IgD-negative memory B cell (primary cell): ENCODE measurements around the gene CCSER1. TPM values are rescaled to one million over a fixed set of nuclear protein-coding genes. Genes with fewer than 3 reads are reported as not detected.
"Not testable (repeated sequence)": the region's sequence is repeated elsewhere in the genome, so short reads cannot be mapped to it uniquely, and the experiment has no call there.

Source experiments
- H3K27ac Mint-ChIP-seq, 3 donors: one replicate each; pipeline ENCODE4 v1.8.0; 2020 to 2022; ENCODE audit warnings: mild to moderate bottlenecking in 3 of 3, mixed read lengths in 3 of 3, moderate library complexity in 1 of 3
- H3K27me3 Mint-ChIP-seq: one replicate; pipeline ENCODE4 v1.8.0; 2021; ENCODE audit warnings: mixed read lengths
- H3K36me3 Mint-ChIP-seq: one replicate; pipeline ENCODE4 v1.8.0; 2020; ENCODE audit warnings: mild to moderate bottlenecking, mixed read lengths
- H3K4me1 Mint-ChIP-seq, 3 donors: one replicate each; pipeline ENCODE4 v1.8.0; 2020 to 2022; ENCODE audit warnings: mixed read lengths in 3 of 3, mild to moderate bottlenecking in 1 of 3
- H3K4me3 Mint-ChIP-seq, 4 donors: one replicate each; pipeline ENCODE4 v1.8.0; 2020 to 2022; ENCODE audit warnings: mild to moderate bottlenecking in 4 of 4, mixed read lengths in 4 of 4, moderate library complexity in 3 of 4
- H3K9me3 Mint-ChIP-seq, 3 donors: one replicate each; pipeline ENCODE4 v1.8.0; 2020 to 2021; ENCODE audit warnings: mixed read lengths in 3 of 3, mild to moderate bottlenecking in 1 of 3
- polyA plus RNA-seq: library from polyadenylated mRNA; unstranded; fragments of 300-500 nt; fragmentation: Illumina TruSeq; gene quantifications from one replicate; pipeline ENCODE4 v1.2.3, GENCODE V29; 2021

The CCSER1 gene
- polyA plus RNA-seq, 1 donor from 2014 or later: 4.7 TPM

DNA sequence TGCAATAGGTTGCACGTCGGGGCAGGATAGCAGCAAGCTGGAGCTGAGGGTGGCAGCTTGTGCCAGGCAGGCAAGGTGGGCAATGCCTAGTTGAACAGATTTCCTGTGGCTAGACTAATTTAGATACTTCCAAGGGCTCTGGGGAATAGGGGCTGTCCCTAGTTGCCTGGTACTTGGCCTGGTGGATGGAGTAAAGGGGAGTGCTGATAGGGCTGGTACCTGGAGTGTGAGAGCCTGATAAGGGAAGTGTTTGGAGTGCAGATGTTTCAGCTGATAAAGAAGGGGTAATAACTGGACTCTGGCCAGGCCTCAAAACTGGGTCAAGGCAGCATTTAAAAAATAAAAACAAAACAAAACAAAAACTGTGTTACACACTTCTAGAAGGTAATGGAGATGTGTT lies 665.5 kb downstream of the CCSER1 start:
- Mint-ChIP-seq H3K27ac (no peak overlapping the region), H3K4me1 (peaks cover 0 to 5% (median 1%) of the 10 kb centered on the region in 3 donors), H3K36me3 (peaks cover 1% of the 10 kb centered on the region), H3K27me3 (no peaks in the 10 kb centered on the region), H3K4me3 (no peak overlapping the region), H3K9me3 (peaks cover 3 to 31% (median 6%) of the 10 kb centered on the region in 3 donors)

DNA sequence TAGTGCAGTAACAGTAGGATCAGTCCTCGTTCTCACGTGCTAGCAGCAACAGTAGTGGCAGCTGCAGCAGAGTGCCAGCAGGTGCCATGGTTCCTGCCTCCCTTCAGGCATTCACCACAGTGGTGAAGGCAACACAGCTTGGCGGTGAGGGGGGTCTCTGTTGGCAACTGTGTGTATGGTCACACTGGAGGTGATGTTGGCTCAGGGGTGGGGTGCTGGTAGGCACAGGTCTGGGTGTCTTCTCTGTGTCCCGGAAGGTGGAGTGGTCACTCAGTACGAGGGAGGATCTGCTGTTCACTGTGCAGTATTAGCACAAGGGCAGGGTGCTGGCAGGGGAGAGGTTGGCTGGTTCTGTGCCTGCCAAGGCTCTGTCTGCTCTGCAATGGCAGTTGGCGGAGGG lies 671.8 kb downstream of the CCSER1 start:
- peaks cover 5 to 27% (median 6%) of the 10 kb centered on the region in 3 donors for H3K9me3 Mint-ChIP-seq
- H3K4me1 Mint-ChIP-seq: peaks cover 0 to 4% (median 1%) of the 10 kb centered on the region in 3 donors
- no peaks in the 10 kb centered on the region for H3K27me3 Mint-ChIP-seq
- peaks cover 4% of the 10 kb centered on the region for H3K36me3 Mint-ChIP-seq
- H3K4me3 Mint-ChIP-seq: no peak overlapping the region
- no peak overlapping the region for H3K27ac Mint-ChIP-seq

DNA sequence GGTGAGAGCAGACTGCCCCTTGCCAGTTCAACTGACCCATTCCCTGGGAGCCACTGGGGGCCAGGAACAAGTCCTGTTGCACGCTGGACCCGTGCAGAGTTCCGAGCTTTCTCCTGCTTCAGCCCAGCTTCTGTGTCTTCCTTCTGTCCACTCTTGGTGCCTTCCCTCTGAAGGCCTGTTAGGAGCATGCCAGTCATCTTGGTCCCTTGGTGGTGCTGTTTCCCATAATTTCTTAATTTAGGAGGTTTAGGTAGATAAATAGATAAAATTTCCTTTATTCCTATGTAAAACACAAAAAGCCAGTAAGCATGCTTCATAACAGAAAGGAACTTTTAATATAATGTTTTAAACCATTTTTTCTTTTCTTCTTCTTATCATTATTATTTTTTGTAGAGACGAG lies 672.7 kb downstream of the CCSER1 start:
- peaks cover 0 to 1% (median 0%) of the 10 kb centered on the region in 3 donors for H3K4me1 Mint-ChIP-seq
- no peaks in the 10 kb centered on the region for H3K27me3 Mint-ChIP-seq
- H3K9me3 Mint-ChIP-seq: peaks cover 5 to 25% (median 6%) of the 10 kb centered on the region in 3 donors
- H3K36me3 Mint-ChIP-seq: peaks cover 4% of the 10 kb centered on the region
- no peak overlapping the region for H3K27ac Mint-ChIP-seq
- H3K4me3 Mint-ChIP-seq: no peak overlapping the region

DNA sequence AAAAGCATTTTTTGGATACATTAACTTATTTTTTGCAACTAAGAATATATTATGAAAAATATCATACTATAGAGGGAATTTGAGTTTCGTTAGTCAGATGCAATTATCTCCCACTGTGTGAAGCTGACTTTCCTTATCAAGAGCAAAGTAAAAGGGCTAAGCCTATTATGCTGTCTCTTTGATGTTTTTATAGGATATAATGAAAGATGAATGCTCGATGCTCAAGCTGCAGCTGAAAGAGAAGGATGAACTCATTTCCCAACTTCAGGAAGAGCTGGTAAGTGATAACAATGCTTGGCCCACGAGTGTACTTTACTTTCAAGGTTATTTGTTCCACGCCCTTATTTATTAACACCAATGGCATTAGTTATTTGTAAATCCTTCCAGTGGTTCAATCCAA lies 688.4 kb downstream of the CCSER1 start:
- H3K27ac Mint-ChIP-seq: peak overlapping the region in 1 of 3 donors; percentile 67
- H3K27me3 Mint-ChIP-seq: no peaks in the 10 kb centered on the region
- no peak overlapping the region for H3K4me3 Mint-ChIP-seq
- H3K9me3 Mint-ChIP-seq: peaks cover 0 to 28% (median 9%) of the 10 kb centered on the region in 3 donors
- H3K36me3 Mint-ChIP-seq: peaks cover 2% of the 10 kb centered on the region
- peaks cover 0 to 1% (median 0%) of the 10 kb centered on the region in 3 donors for H3K4me1 Mint-ChIP-seq

DNA sequence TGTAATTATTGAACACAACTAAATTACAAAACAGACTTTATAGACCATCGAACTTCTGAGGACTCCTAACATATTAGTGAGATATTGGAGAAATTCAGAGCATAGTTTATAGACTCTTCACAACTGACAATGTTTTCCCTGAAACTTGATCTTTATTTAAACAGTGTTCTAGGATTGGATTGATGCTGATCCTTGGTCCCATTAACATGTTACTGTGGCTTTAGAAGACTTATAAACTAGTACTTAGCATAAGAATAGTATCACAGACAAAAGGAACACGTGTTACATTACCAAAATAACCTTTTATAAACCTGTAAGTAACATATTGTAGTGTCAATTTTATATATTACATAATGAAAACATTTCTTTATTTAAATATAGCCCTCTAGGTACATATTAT lies 689.6 kb downstream of the CCSER1 start:
- H3K27ac Mint-ChIP-seq: no peak overlapping the region
- no peak overlapping the region for H3K4me3 Mint-ChIP-seq
- H3K27me3 Mint-ChIP-seq: no peaks in the 10 kb centered on the region
- peaks cover 0 to 21% (median 4%) of the 10 kb centered on the region in 3 donors for H3K9me3 Mint-ChIP-seq
- H3K4me1 Mint-ChIP-seq: peaks cover 0 to 1% (median 0%) of the 10 kb centered on the region in 3 donors
- peaks cover 2% of the 10 kb centered on the region for H3K36me3 Mint-ChIP-seq

DNA sequence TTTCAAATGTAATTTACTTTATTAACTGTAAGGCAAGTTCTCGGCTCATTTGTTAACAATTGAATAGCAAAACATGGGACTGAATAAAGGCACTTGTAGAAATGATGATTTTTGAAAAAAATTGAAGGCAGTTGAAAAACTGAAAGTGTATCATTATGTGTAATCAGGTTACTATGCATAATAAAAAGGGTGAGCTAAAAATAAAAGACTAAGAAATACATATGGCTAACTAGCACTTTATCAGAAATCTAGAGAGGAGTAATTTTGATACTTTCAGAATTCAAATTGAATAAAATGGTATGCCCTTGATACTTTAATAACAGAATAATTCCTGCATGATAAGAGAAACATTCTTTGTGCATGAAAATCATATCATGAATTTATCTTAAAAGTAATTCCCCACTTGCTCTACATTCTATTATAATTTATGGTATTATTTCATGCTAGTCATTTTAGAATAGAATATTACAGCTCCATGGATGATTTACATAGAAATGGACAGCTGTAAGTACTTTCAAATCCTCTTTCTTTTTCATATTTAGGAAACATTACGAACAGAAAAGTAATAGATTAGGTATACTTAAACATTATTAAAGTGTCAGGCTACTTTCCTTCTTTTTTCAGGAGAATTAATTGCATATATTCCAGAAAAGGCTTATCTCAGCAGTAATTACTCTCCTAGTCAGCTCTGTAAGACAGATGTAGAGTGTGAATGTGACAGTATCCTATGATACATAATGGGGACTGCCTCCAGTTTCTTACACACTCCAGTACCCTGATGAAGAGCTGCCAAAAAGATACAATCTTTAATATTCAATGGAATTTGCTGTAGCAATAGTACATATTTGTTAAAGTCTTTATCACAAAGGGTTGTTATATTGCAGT lies 697.3 kb downstream of the CCSER1 start:
- no peak overlapping the region for H3K27ac Mint-ChIP-seq
- no peak overlapping the region for H3K4me3 Mint-ChIP-seq
- no peaks in the 10 kb centered on the region for H3K27me3 Mint-ChIP-seq

DNA sequence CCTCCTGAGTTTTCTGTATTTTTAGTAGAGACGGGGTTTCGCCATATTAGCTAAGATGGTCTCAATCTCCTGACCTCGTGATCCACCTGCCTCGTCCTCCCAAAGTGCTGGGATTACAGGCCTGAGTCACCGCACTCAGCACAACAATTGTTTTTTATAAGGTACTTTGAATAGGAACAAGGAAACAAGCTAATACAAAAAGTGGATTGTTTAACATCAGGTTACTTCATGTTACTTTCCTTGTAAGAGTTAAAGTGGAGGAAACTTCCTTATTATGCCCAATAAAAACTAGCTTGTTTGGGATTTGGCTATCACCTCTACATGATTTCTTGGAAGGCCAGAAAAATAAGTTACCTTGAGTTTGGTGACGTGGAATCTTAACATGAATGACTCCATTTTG lies 698.7 kb downstream of the CCSER1 start:
- Mint-ChIP-seq H3K36me3 (no peaks in the 10 kb centered on the region), H3K9me3 (peaks cover 0 to 2% (median 1%) of the 10 kb centered on the region in 3 donors), H3K4me3 (no peak overlapping the region), H3K27ac (no peak overlapping the region), H3K4me1 (no peaks in the 10 kb centered on the region), H3K27me3 (no peaks in the 10 kb centered on the region)

More for the DNA sequence above, 697.3 kb downstream of the CCSER1 start:
- Mint-ChIP-seq H3K9me3 (peaks cover 0 to 2% (median 0%) of the 10 kb centered on the region in 3 donors), H3K36me3 (no peaks in the 10 kb centered on the region), H3K4me1 (no peaks in the 10 kb centered on the region)

DNA sequence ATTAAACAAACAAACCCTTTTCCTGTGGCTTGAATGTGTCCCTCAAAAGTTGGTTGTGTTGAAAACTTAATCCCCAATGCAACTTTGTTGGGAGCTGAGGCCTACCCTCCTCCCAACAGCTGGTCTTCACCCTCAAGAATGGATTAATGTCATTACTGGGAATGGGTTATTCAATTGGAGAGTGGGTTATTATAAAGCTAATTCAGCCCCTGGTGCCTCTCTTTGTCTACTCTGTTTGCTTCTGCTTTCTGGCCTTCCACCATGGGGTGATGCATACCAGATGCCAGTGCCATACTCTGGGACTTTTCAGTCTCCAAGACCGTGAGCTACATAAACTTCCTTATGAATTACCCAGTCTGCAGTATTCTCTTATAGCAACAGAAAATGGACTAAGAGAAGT lies 706.5 kb downstream of the CCSER1 start:
- H3K36me3 Mint-ChIP-seq: no peaks in the 10 kb centered on the region
- no peaks in the 10 kb centered on the region for H3K27me3 Mint-ChIP-seq
- H3K27ac Mint-ChIP-seq: no peak overlapping the region
- no peaks in the 10 kb centered on the region for H3K4me1 Mint-ChIP-seq
- H3K4me3 Mint-ChIP-seq: no peak overlapping the region
- H3K9me3 Mint-ChIP-seq: peaks cover 0 to 1% (median 0%) of the 10 kb centered on the region in 3 donors

DNA sequence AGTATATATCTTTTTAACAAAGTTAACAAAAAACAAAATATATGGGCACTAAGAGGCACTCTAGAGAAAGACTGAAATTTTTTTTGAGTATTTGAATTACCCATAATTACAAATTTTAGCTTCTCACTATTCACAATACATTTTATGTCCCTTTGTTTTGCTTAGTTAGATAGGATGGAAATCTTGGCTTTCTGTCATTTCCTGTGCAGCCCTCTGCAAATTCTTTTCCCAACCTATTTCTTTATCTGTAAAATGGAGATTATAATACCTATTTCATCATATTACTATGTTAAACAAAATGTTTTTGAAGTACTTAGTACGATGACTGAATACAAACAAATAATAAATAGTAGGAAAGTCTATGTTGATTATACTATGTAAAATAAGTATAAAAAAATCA lies 710.0 kb downstream of the CCSER1 start:
- no peak overlapping the region for H3K27ac Mint-ChIP-seq
- no peaks in the 10 kb centered on the region for H3K36me3 Mint-ChIP-seq
- no peaks in the 10 kb centered on the region for H3K4me1 Mint-ChIP-seq
- no peaks in the 10 kb centered on the region for H3K9me3 Mint-ChIP-seq
- H3K27me3 Mint-ChIP-seq: no peaks in the 10 kb centered on the region
- H3K4me3 Mint-ChIP-seq: no peak overlapping the region

DNA sequence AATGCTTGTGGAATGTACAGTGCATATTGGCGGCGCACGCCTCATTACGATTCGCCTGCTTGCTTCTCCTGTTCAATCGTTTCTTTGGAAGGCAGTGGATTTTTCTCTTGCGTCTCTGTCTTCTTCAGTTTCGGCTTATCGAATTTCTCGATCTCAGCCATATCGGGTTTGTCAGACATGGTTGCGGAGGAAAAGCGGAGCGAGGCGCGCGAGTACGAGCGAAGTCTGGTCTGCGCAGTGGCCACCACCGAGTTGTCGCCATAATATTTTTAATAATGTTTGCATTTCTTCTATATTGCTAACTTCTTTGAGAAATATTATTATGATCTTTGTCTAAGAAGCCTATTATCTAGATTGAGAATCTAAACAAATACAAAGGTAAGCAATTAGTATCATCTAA lies 711.7 kb downstream of the CCSER1 start:
- not testable (repeated sequence) for H3K36me3 Mint-ChIP-seq, H3K4me3 Mint-ChIP-seq, H3K27me3 Mint-ChIP-seq, H3K9me3 Mint-ChIP-seq, H3K4me1 Mint-ChIP-seq, H3K27ac Mint-ChIP-seq

DNA sequence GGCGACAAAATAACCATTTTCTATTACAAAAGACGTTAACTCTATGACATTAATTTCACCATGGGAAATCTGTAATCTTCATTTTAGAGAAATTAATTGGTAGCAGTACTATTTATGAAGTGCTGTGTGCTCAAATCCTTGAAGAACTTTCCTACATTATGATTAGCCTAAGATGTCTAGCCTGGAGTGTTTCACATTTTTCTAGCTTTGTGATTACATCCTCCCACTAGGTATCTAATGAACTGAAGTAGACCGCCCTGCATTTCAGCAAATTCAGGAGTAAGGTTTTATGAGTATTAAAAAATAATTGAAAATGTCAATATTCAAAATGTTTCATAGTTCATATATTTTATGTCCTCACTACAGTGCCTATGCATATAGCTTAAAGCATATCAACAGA lies 713.1 kb downstream of the CCSER1 start:
- no peaks in the 10 kb centered on the region for H3K9me3 Mint-ChIP-seq
- no peaks in the 10 kb centered on the region for H3K4me1 Mint-ChIP-seq
- H3K36me3 Mint-ChIP-seq: no peaks in the 10 kb centered on the region
- no peak overlapping the region for H3K4me3 Mint-ChIP-seq
- H3K27ac Mint-ChIP-seq: no peak overlapping the region
- no peaks in the 10 kb centered on the region for H3K27me3 Mint-ChIP-seq

DNA sequence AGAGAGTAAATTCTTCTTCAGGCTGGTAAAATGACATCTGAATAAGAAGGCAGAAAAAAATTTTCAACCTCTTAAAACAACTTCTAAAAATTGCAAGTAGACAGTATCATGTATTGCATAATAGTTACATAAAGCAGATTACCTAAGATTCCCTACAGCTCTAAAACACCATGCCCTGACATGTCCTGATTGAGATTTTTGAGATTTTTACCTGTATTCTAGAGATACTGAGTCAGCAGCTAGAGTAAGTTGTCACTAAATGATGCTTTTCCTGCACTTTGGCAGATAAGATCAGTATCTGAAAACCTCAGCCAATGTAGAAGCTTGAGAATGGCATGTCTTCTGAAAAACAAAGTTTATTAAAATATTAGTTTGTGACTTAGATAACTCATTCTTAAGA lies 713.6 kb downstream of the CCSER1 start:
- H3K4me1 Mint-ChIP-seq: no peaks in the 10 kb centered on the region
- no peaks in the 10 kb centered on the region for H3K9me3 Mint-ChIP-seq
- no peaks in the 10 kb centered on the region for H3K36me3 Mint-ChIP-seq
- H3K27me3 Mint-ChIP-seq: no peaks in the 10 kb centered on the region
- no peak overlapping the region for H3K27ac Mint-ChIP-seq
- no peak overlapping the region for H3K4me3 Mint-ChIP-seq

DNA sequence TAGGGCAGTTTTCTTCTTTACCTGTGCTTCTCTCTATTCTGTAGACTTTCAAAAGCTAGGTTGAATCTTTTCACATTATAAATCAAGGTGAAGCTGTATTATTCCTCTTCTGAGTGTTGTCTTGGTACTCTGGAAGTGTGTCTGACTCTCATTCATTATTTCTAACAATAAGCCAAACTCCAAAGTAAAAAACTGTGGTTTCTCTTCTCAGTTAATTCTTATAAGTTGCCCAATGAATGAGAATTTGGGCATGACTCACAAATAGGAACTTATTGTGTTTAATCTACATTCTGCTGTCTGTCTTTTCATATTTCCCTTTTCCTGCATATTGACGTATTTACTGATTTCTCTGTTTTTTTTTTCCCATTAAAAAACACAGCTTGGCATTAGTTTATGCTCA lies 714.5 kb downstream of the CCSER1 start:
- H3K27me3 Mint-ChIP-seq: no peaks in the 10 kb centered on the region
- no peaks in the 10 kb centered on the region for H3K36me3 Mint-ChIP-seq
- no peaks in the 10 kb centered on the region for H3K9me3 Mint-ChIP-seq
- H3K4me1 Mint-ChIP-seq: no peaks in the 10 kb centered on the region
- no peak overlapping the region for H3K27ac Mint-ChIP-seq
- no peak overlapping the region for H3K4me3 Mint-ChIP-seq

DNA sequence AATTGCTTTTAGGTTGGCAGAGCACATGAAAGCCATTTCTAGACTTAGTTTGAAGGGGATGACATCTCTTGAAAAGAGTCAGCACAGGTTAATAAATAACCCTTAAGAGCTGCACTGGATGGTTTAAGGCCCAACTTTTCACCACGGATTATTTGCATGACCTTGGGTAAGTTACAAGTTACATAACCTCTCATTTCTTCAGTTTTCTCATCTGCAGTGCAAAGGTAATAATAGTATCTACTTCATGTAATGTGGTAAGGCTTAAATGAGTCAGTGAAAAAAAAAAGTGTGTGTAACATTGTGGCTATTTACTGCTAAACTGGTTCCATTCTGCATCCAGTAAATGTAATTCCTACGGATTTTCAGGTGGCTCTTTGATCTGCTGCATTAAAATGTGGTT lies 715.8 kb downstream of the CCSER1 start:
- Mint-ChIP-seq H3K27me3 (no peaks in the 10 kb centered on the region), H3K4me1 (no peaks in the 10 kb centered on the region), H3K4me3 (no peak overlapping the region), H3K36me3 (no peaks in the 10 kb centered on the region), H3K9me3 (peaks cover 0 to 2% (median 0%) of the 10 kb centered on the region in 3 donors), H3K27ac (no peak overlapping the region)

DNA sequence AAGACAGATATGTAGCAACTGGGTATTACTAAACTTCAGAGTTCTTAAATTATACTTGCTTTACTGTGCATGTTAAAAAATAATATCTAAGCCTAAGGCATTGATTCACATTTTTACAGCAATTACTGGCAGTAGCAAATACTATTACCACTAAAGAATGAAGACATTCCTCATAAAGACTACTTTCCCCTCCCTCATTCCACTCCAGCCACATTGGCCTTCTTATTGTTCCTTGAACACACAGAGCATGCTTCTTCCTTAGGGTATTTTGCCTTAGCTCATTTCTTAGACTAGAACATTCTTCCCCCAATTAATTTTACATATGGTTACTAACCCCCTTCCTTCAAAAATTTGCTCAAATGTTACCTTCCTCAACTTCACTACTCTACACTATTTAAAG lies 717.0 kb downstream of the CCSER1 start:
- Mint-ChIP-seq H3K27ac (no peak overlapping the region), H3K27me3 (no peaks in the 10 kb centered on the region), H3K4me3 (no peak overlapping the region), H3K9me3 (peaks cover 0 to 3% (median 0%) of the 10 kb centered on the region in 3 donors), H3K36me3 (no peaks in the 10 kb centered on the region), H3K4me1 (no peaks in the 10 kb centered on the region)

DNA sequence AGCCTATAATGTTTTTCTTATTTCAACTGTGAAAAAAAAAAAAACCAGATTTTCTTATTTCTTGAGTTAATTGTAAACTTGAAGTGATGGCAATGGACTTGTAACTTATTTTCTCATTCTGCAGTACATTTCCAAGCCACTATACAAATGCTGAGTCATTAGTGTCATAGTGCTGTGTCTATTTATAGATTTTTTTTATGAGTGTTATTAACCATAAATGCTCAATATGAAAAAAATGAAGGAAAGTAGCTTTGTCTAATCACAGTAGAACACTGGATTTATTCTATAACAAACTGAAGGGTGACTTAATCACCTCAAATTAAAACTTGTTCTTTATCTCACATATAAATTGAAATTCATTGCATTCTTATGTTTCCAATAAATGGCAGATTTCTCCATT lies 718.6 kb downstream of the CCSER1 start:
- H3K4me3 Mint-ChIP-seq: no peak overlapping the region
- peaks cover 0 to 3% (median 0%) of the 10 kb centered on the region in 3 donors for H3K9me3 Mint-ChIP-seq
- no peaks in the 10 kb centered on the region for H3K27me3 Mint-ChIP-seq
- no peaks in the 10 kb centered on the region for H3K4me1 Mint-ChIP-seq
- H3K36me3 Mint-ChIP-seq: no peaks in the 10 kb centered on the region
- H3K27ac Mint-ChIP-seq: no peak overlapping the region
